ENCODE results near the gene SHROOM4.

Gene SHROOM4

GRCh38 chrX:50776248-50776647 is 37.7 kb downstream of the SHROOM4 start:
- DNase-seq: no peak

DNA sequence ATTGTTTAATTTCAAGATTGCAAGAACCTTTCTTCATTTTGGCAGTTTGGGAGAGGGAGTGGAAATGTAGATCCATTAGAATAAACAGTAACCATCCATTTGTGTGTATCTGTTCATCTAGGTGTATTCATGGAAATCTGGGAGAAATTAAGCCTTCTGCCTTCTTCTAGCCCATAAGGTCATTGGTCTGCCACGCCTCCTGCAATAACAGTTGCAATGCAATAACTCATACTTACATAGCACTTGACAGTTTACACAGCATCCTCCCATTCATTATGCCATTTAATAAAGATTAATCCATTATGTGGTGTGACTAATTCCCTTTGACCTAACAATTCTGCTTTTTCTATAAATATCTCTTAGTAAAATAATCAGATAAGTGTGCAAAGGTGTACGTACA is 42.6 kb downstream of the SHROOM4 start:
- no peak for DNase-seq

DNA sequence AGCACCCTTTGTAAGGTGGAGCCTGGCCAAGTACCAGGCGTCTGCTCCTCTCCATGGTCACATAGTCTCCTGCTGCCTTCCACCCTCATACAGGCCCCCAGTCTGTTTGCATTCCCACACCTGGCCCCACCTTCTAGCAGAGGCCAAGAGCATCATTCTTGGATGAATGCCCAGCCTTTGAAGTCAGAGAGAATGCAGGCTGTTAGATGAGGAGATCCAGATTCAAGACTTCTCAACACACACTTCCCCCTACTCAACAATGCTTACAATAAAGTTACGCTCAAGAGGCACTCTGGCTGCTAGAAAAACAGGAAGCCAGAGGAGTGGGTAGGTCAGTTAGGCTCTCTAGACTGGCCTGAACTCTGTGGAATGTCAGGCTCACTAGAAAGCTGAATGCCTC is 43.3 kb downstream of the SHROOM4 start:
- no peak for DNase-seq

DNA sequence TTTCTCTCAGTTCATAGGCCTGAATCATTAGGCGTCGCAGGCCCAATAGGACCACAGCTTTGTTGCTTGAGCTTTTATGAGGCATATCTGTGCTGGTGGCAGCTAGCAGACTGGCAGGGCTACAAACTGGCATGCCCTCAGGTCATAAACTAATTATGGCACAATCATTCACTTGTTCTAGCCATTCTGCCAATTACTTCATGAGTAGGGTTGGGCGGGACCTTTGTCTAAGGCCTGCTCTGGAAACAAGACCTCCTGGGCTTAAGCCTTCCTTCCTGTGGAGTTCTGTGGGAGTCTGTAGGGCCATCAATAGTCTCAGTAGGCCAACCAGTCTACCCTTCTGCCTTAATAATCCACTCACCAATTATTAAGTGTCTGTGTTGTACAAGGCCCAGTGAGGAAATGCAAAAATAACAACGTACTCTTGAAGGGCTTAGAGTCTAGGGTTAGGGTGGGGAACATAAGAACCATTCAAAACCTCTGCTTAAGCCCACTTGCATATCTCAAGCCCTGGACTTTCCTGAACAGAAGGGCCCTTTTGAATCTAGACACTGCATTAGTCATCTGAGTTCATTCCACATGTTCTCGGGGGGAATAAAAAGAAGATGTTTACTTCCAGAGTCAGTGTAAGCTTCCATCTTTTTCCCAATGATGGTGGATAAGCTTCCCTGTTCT is 44.5 kb downstream of the SHROOM4 start:
- DNase-seq: no peak

DNA sequence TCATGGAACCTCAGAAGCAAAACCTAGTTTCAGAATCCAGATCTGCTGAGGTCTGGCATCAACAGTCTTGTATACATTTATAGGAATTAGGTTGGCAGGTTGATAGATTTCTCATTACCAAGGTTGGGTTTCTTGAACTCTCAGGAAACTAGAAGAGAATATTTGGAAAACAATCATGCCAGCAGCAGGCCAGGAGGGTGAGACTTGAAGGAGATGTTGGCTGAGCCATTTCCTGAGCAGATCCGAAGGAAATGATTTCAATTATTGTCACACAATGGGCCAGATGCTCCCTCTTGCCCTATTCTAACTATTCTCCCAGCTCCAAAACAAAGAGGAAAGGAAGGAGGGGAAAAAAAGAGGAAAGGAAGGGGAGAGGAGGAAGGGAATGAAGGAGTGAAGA is 45.2 kb downstream of the SHROOM4 start:
- no peak for DNase-seq

DNA sequence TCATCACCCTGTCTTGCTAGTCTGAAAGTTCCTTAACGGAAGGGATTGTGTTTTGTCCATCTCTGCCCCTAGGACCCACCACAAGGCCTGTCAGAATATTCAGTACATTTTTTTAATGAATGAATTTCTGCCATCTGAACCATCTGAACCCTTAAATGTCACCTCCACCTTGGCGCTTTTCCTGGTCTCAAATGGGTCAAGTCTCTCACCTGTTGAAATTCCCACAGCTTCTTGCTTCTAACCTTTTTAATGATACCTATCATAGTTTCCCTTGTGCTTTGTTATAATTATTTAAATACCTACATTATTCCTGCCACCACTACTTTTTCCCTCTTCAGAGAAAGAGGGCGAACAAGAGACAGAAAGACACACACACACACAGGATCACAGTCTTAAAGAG is 48.0 kb downstream of the SHROOM4 start:
- no peak for DNase-seq

GRCh38 chrX:50762578-50762977 is 51.4 kb downstream of the SHROOM4 start:
- no peak for DNase-seq

DNA sequence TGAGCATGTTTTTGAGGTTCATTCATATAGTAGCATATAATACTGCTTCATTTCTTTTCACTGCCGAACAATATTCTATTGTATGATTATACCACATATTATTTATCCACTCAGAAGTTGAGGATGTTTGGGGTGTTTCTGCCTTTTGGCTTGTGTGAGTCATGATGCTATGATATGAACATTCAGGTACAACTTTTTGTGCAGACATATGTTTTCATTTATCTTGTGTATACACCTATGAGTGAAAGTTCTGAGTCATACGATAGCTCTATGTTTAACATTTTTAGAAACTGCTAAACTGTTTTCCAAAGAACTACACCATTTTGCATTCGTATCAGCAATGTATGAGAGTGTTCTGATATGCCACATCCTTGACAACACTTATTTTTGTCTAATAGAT is 57.7 kb downstream of the SHROOM4 start:
- DNase-seq: no peak

GRCh38 chrX:50751091-50751490 is 62.9 kb downstream of the SHROOM4 start:
- no peak for DNase-seq

GRCh38 chrX:50747471-50747900 is 66.5 kb downstream of the SHROOM4 start:
- no peak for DNase-seq

- DNase-seq: no peak
These were observed 77.3 kb downstream of the SHROOM4 start for GRCh38 chrX:50736656-50737055.

GRCh38 chrX:50726296-50726695 is 87.7 kb downstream of the SHROOM4 start:
- DNase-seq: no peak

DNA sequence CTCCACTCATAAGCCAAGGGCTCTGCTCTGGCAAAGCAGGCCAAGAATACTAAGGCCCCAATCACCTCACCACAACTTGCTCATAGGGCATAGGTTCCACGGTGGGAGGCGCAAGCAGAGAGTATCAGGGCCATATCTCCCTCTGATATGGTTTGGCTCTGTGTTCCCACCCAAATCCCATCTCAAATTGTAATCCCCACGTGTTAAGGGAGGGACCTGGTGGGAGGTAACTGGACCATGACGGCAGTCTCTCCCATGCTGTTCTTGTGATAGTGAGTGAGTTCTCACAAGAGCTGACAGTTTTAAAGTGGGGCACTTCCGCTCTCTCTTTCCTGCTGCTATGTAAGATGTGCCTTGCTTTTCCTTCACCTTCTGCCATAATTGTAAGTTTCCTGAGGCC is 88.7 kb downstream of the SHROOM4 start:
- DNase-seq: no peak

DNA sequence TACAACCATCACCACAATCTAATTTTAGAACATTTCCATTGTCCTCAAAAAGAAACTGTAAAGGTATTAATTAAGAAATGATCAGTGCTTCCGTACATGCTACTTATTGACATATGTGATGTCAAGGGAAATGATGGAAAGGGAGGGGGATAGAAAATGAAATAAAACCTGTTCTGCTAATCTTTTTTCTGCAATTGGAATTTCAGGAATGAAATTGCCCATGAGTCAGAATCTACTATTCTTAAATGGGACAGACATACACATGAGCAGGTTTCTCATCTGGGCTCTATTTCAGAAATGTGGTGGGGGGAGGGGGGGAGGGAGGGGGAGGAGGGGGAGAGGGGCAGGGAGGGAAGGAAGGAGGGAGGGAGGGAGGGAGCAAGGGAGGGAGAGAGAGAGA is 91.0 kb downstream of the SHROOM4 start:
- DNase-seq: no peak

DNA sequence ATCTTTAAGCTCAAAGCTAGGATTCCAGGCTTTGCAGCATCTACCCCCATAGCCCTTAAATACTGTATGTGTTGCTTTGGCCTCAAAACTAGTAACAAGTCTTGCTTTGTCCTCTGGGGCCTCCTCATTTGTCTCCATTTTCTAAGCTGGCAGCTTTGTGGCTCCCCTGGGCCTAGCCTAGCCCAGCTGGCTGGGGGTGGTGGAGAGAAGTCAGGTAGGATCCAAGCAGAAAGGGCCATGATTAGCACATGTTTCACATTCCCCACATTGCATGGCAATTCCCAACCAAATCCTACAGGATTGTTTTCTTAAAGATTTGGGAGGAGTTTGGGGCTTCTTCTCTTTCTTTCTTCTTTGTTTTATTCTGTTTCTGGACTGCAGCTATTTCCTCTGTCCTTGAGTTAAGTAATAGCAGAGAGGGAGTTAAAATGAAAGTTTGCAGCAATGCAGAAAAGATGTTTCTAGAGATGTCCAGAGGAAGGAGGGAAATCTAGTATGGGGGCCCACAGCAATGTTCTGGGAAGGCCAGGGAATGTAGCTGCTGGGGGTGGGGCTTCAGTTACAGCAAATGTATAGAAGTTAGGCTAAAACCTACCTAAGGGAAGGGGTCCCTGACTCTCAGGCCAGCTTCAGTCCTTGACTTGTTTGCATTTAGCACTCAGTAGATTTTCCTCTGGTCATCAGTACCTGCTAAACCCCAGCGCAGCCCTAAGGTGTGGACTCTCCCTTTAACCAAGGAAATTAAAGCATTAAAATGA is 92.1 kb downstream of the SHROOM4 start:
- no peak for DNase-seq

DNA sequence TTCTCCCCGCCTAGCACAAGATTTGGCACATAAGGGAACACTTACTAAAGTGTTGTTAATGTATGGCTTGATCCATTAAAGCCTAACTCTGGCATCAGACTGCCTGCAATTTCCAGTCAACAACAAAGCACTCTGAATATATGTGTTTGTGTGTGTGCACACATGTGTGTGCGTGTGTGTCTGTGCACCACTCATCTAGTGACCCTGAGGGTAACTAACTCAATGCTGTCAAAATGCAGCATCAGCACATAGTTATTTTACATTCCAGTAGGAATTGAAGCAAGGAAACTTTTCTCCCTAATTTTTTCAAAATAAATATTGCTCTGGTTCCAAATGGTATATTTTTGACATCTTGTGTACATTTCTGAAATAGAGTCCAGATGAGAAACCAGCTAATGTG is 94.4 kb downstream of the SHROOM4 start:
- DNase-seq: no peak

GRCh38 chrX:50718776-50719175 is 95.2 kb downstream of the SHROOM4 start:
- DNase-seq: no peak

- DNase-seq: no peak
These were observed 97.3 kb downstream of the SHROOM4 start for GRCh38 chrX:50716706-50717105.

GRCh38 chrX:50712777-50713176 is 101.2 kb downstream of the SHROOM4 start:
- no peak for DNase-seq

GRCh38 chrX:50711907-50712306 is 102.1 kb downstream of the SHROOM4 start:
- DNase-seq: no peak

DNA sequence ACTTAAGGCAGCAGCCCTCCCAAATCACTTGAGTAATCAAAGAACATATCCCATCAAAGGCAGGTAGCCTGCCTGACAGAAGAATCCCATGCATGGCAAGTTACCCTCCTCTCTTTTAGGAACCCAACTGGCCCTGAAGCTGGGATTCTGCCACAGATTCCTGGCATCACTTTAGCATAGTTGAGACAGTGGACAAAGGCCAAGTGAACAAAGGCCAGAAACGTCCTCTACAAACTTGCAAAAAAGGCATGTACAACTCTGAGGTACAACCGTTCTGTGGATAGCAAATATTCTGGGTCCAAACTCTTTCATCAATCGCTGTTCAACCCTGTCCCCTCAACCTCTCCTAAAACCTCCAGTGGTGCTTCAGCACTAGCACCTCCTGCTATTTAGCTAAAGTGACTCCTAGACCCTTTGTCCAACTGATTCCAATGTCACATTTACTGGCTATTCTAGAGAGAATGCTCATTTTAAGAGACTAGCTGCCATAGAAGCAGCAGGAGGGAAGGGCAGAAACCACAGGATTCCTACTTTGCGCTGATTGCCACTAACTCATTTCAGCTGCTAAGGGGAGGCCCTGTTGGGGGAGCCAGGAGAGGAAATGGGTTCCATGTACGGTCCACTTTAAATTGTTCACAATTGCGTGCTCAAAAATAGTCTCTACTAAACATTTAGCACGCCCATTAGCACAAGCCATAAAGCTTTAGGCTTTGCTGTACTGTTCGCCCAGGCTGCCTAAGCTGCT is 105.9 kb downstream of the SHROOM4 start:
- no peak for DNase-seq

- no peak for DNase-seq
These were observed 106.6 kb downstream of the SHROOM4 start for GRCh38 chrX:50707405-50707804.

DNA sequence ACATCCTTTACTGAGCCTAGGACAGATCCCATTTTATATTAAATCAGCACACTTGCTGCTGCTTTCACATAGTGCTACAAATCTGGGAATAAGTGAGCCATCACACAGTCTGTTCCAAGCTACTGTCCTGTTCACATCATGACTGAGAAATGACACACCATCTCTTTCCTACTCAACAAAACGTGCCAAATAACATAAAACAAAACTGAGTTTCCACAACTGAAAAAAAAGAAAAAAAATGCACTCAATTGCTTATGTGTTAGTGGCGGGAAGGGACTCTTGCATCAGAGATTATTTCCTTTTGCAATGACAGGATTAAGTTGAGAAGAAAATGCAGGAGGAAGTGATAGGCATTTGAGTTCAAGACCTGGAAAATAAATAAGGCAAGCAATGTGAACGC is 109.0 kb downstream of the SHROOM4 start:
- DNase-seq: no peak

DNA sequence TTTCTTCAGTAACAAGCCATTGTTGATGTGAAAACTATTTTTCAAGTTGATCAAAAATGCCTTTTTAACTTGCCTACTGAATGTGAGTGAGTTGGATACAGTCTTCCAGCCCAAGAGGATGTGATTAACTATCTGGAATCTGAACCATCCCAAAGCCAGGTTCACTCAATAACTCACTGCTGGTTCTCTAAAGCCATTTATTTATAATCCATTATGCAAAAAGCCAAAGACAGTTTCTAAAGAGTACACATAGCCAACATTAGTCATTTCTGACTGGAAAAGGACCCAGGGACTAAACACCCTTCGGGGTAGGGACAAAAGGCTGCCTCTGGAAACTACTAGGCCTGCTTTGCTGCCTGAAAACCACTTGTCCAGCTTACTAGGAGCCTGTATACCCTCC is 109.6 kb downstream of the SHROOM4 start:
- DNase-seq: no peak
